ENCODE results near the gene GOLGA6L22.
"Not testable (repeated sequence)": the region's sequence is repeated elsewhere in the genome, so short reads cannot be mapped to it uniquely, and the experiment has no call there.

GOLGA6L22 gene

DNA sequence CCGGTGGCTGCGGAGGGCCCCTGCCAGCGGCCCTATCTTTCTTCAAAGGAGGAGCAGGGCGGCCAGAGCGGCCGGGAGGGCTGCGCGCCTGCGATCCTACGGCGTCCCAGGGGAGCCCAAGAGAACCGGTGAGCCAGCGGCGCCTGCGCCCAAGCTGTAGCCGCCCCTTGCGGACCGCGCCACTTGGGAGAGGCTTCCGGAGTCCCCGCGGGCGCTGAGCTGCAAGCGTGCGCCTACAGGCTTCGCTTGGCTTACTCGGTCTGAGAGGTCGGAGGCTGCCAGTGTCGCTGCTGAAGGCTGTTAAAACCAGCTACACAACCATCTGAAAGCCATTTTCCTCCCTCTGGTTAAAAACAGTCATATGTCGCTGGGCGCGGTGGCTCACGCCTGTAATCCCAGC is 40.0 kb upstream of the GOLGA6L22 start:
- not testable (repeated sequence) for H3K79me1 ChIP-seq (ENCODE audit: low read length)
- no CpG with 5 or more reads among the region's 33 CpGs for WGBS (ENCODE audit: extremely low coverage, insufficient coverage, insufficient read length)

DNA sequence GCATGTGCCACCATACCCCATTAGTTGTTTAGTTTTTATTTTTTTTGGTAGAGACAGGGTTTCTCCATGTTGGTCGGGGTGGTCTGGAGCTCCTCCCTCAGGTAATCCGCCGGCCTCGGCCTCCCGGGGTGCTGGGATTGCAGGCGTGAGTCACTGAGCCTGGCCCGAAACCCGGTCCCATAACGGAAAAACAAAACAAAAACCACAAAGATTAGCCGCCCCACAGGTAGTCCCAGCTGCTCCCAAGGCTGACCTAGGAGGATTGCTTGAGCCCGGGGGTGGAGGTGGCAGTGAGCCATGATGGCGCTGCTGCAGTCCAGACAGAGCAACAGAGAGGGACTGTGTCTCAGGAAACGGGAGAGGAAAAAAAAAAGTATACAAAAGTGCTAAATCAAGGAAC is 38.4 kb upstream of the GOLGA6L22 start:
- not testable (repeated sequence) for H3K9ac ChIP-seq (ENCODE audit: low read length); H4K12ac ChIP-seq (ENCODE audit: low read depth, low read length); H2BK120ac ChIP-seq (ENCODE audit: insufficient read depth, low read length, poor library complexity); H2BK5ac ChIP-seq (ENCODE audit: low read depth, low read length, poor library complexity); H4K91ac ChIP-seq (ENCODE audit: low read depth, low read length); H3K4me3 ChIP-seq (ENCODE audit: low read depth, low read length); H3K27ac ChIP-seq (ENCODE audit: low read depth, low read length); H2BK12ac ChIP-seq (ENCODE audit: low read length); DNase-seq; H3K4me2 ChIP-seq (ENCODE audit: low read length); H3K27me3 ChIP-seq (ENCODE audit: insufficient read depth, low read length); H3K36me3 ChIP-seq (ENCODE audit: control insufficient read depth in 1 of 2, insufficient read depth in 2 of 2, low read length in 2 of 2); H3K18ac ChIP-seq (ENCODE audit: low read length); H3K14ac ChIP-seq (ENCODE audit: low read length); H3K79me2 ChIP-seq (ENCODE audit: control insufficient read depth, insufficient read depth, low read length, poor library complexity); H2AK5ac ChIP-seq (ENCODE audit: low read length); H4K8ac ChIP-seq (ENCODE audit: low read depth, low read length); H2AFZ ChIP-seq (ENCODE audit: insufficient read depth, low read length, poor library complexity); H3K79me1 ChIP-seq (ENCODE audit: low read length); H3K4ac ChIP-seq (ENCODE audit: low read depth, low read length); H3K9me3 ChIP-seq (ENCODE audit: insufficient read depth, low read depth, low read length); H3K23ac ChIP-seq (ENCODE audit: low read length); H3K4me1 ChIP-seq (ENCODE audit: control insufficient read depth in 1 of 2, insufficient read depth in 2 of 2, low read length in 2 of 2)
- no CpG with 5 or more reads among the region's 13 CpGs for WGBS (ENCODE audit: extremely low coverage, insufficient coverage, insufficient read length)

More for the DNA sequence above, 40.0 kb upstream of the GOLGA6L22 start:
- not testable (repeated sequence) for H3K4me3 ChIP-seq (ENCODE audit: low read depth, low read length); H2BK120ac ChIP-seq (ENCODE audit: insufficient read depth, low read length, poor library complexity); H3K27ac ChIP-seq (ENCODE audit: low read depth, low read length); H2BK5ac ChIP-seq (ENCODE audit: low read depth, low read length, poor library complexity); H3K36me3 ChIP-seq (ENCODE audit: control insufficient read depth in 1 of 2, insufficient read depth in 2 of 2, low read length in 2 of 2); H3K9ac ChIP-seq (ENCODE audit: low read length); H3K4me2 ChIP-seq (ENCODE audit: low read length); H3K27me3 ChIP-seq (ENCODE audit: insufficient read depth, low read length); H3K4me1 ChIP-seq (ENCODE audit: control insufficient read depth in 1 of 2, insufficient read depth in 2 of 2, low read length in 2 of 2); H3K23ac ChIP-seq (ENCODE audit: low read length); H4K91ac ChIP-seq (ENCODE audit: low read depth, low read length); H2BK12ac ChIP-seq (ENCODE audit: low read length); H4K8ac ChIP-seq (ENCODE audit: low read depth, low read length); H3K18ac ChIP-seq (ENCODE audit: low read length); H3K14ac ChIP-seq (ENCODE audit: low read length); H3K79me2 ChIP-seq (ENCODE audit: control insufficient read depth, insufficient read depth, low read length, poor library complexity); H4K12ac ChIP-seq (ENCODE audit: low read depth, low read length); H3K4ac ChIP-seq (ENCODE audit: low read depth, low read length); H2AFZ ChIP-seq (ENCODE audit: insufficient read depth, low read length, poor library complexity); H3K9me3 ChIP-seq (ENCODE audit: insufficient read depth, low read depth, low read length); H2AK5ac ChIP-seq (ENCODE audit: low read length)
- peak; percentile 0 for DNase-seq

DNA sequence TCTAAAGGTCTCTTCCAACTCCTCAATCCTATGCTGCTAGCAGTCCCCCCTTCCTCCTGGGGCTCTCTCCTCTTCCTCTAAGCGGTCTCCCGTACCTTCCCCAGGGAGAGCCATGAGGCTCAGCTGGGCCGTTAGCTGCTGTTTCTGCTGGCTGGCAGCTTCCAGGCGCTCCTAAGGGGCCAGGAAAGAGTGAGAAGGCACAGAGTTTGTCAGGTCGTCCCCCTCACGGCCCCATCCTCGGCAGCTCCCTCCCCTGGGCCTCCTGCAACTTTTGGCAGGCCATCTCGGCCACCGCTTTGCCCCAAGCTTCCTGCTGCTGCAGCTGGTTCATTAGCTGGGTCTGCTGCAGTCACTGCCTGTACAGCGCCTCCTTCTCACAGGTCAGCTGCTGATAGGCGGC is 29.3 kb upstream of the GOLGA6L22 start:
- H4K91ac ChIP-seq (ENCODE audit: low read depth, low read length); H3K4me1 ChIP-seq (ENCODE audit: control insufficient read depth in 1 of 2, insufficient read depth in 2 of 2, low read length in 2 of 2); H3K14ac ChIP-seq (ENCODE audit: low read length); H2AK5ac ChIP-seq (ENCODE audit: low read length); H3K79me1 ChIP-seq (ENCODE audit: low read length); H3K18ac ChIP-seq (ENCODE audit: low read length); H4K12ac ChIP-seq (ENCODE audit: low read depth, low read length); H3K4me3 ChIP-seq (ENCODE audit: low read depth, low read length); H3K4me2 ChIP-seq (ENCODE audit: low read length); H2BK120ac ChIP-seq (ENCODE audit: insufficient read depth, low read length, poor library complexity); H3K79me2 ChIP-seq (ENCODE audit: control insufficient read depth, insufficient read depth, low read length, poor library complexity); H2BK12ac ChIP-seq (ENCODE audit: low read length); H3K27ac ChIP-seq (ENCODE audit: low read depth, low read length); H3K4ac ChIP-seq (ENCODE audit: low read depth, low read length); H2AFZ ChIP-seq (ENCODE audit: insufficient read depth, low read length, poor library complexity); H3K27me3 ChIP-seq (ENCODE audit: insufficient read depth, low read length); H3K23ac ChIP-seq (ENCODE audit: low read length); H3K9ac ChIP-seq (ENCODE audit: low read length); H2BK5ac ChIP-seq (ENCODE audit: low read depth, low read length, poor library complexity); H3K9me3 ChIP-seq (ENCODE audit: insufficient read depth, low read depth, low read length); DNase-seq; H3K36me3 ChIP-seq (ENCODE audit: control insufficient read depth in 1 of 2, insufficient read depth in 2 of 2, low read length in 2 of 2); H4K8ac ChIP-seq (ENCODE audit: low read depth, low read length): not testable (repeated sequence)
- WGBS (ENCODE audit: extremely low coverage, insufficient coverage, insufficient read length), result no CpG with 5 or more reads among the region's 11 CpGs

DNA sequence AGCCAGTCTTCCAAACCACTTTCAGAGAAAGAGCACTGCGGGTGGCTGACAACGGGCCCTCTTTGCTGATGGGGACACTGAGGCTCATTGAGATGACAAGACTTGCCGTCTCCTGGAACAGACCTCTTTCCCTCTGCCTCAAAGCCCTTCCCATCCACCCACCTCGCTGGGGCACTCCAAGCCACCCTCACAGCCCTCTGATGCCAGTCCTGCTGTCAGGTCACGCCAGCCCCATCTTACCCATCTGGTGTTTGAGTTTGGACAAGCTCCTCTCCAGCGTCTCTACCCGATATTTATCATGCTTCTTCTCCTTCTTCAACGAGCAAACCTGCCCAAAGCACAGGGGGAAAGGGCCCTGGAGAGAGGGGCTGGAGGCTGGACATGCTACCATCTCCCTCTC is 27.0 kb upstream of the GOLGA6L22 start:
- H3K4me1 ChIP-seq (ENCODE audit: control insufficient read depth in 1 of 2, insufficient read depth in 2 of 2, low read length in 2 of 2); H3K27me3 ChIP-seq (ENCODE audit: insufficient read depth, low read length); H3K9me3 ChIP-seq (ENCODE audit: insufficient read depth, low read depth, low read length); H3K4me3 ChIP-seq (ENCODE audit: low read depth, low read length); DNase-seq; H2BK12ac ChIP-seq (ENCODE audit: low read length); H3K4me2 ChIP-seq (ENCODE audit: low read length); H3K23ac ChIP-seq (ENCODE audit: low read length); H2BK120ac ChIP-seq (ENCODE audit: insufficient read depth, low read length, poor library complexity); H4K8ac ChIP-seq (ENCODE audit: low read depth, low read length); H3K36me3 ChIP-seq (ENCODE audit: control insufficient read depth in 1 of 2, insufficient read depth in 2 of 2, low read length in 2 of 2); H3K79me2 ChIP-seq (ENCODE audit: control insufficient read depth, insufficient read depth, low read length, poor library complexity); H3K79me1 ChIP-seq (ENCODE audit: low read length); H2AK5ac ChIP-seq (ENCODE audit: low read length); H3K14ac ChIP-seq (ENCODE audit: low read length); H3K27ac ChIP-seq (ENCODE audit: low read depth, low read length); H2BK5ac ChIP-seq (ENCODE audit: low read depth, low read length, poor library complexity); H4K91ac ChIP-seq (ENCODE audit: low read depth, low read length); H3K9ac ChIP-seq (ENCODE audit: low read length); H3K18ac ChIP-seq (ENCODE audit: low read length); H4K12ac ChIP-seq (ENCODE audit: low read depth, low read length); H3K4ac ChIP-seq (ENCODE audit: low read depth, low read length); H2AFZ ChIP-seq (ENCODE audit: insufficient read depth, low read length, poor library complexity): not testable (repeated sequence)
- WGBS (ENCODE audit: extremely low coverage, insufficient coverage, insufficient read length), result no CpG with 5 or more reads among the region's 8 CpGs

Measured in trophoblast cell (in vitro differentiated cells and primary cell).